ENCODE results near the gene TMEM81. TPM values are rescaled to one million over a fixed set of nuclear protein-coding genes. Genes with fewer than 3 reads are reported as not detected.

TMEM81 gene
- total RNA-seq, 1 experiment from 2014 or later, result 5.4 TPM

- ChIA-PET CTCF (no interaction called here), POLR2A (ENCODE audit: unreplicated experiment) (no interaction called here)
- Histone ChIP-seq H3K27ac (no peak overlapping the region), H3K27me3 (ENCODE audit: insufficient read depth, low read depth) (no peaks in the 10 kb centered on the region), H3K79me2 (ENCODE audit: low read depth) (no peaks in the 10 kb centered on the region), H3K9me2 (ENCODE audit: insufficient read depth) (no peaks in the 10 kb centered on the region), H3K36me3 (ENCODE audit: low read depth) (no peaks in the 10 kb centered on the region), H3K4me3 (no peak overlapping the region), H2AFZ (no peak overlapping the region), H3K4me2 (no peak overlapping the region), H3F3A (ENCODE audit: insufficient read depth, low read depth) (no peaks in the 10 kb centered on the region), H4K20me1 (ENCODE audit: insufficient read depth) (no peaks in the 10 kb centered on the region), H3K4me1 (replicated peaks; ENCODE audit: insufficient read depth) (no peaks in the 10 kb centered on the region), H3K9me3 (ENCODE audit: insufficient read depth, low read depth) (no peaks in the 10 kb centered on the region)
- TF ChIP-seq CTCF (conservative IDR thresholded peaks at IDR 0.05) (no peak), EZH2 (IDR thresholded peaks at IDR 0.05; ENCODE audit: low read depth) (no peak)
- BruUV-seq (replicated peaks), result no TSS peak
- no peak for DNase-seq
- intact Hi-C loops (cut with micrococcal nuclease; ENCODE audit: unreplicated experiment), result no loop called here
Observed at GRCh38 chr1:205077158-205077933, 6.9 kb downstream of the TMEM81 start.

GRCh38 chr1:205076245-205076761 is 8.0 kb downstream of the TMEM81 start:
- H3F3A ChIP-seq (ENCODE audit: insufficient read depth, low read depth), result no peaks in the 10 kb centered on the region
- POLR2A ChIA-PET (ENCODE audit: unreplicated experiment), result no interaction called here
- H3K27me3 ChIP-seq (ENCODE audit: insufficient read depth, low read depth), result no peaks in the 10 kb centered on the region
- H3K4me3 ChIP-seq, result no peak overlapping the region
- no peaks in the 10 kb centered on the region for H4K20me1 ChIP-seq (ENCODE audit: insufficient read depth)
- no peak overlapping the region for H3K4me2 ChIP-seq
- DNase-seq, result no peak
- intact Hi-C loops (cut with micrococcal nuclease; ENCODE audit: unreplicated experiment), result no loop called here
- CTCF ChIA-PET, result no interaction called here
- H3K9me3 ChIP-seq (ENCODE audit: insufficient read depth, low read depth), result no peaks in the 10 kb centered on the region
- TF ChIP-seq EZH2 (IDR thresholded peaks at IDR 0.05; ENCODE audit: low read depth) (no peak), CTCF (conservative IDR thresholded peaks at IDR 0.05) (no peak)
- no TSS peak for BruUV-seq (replicated peaks)
- no peaks in the 10 kb centered on the region for H3K9me2 ChIP-seq (ENCODE audit: insufficient read depth)
- H3K79me2 ChIP-seq (ENCODE audit: low read depth), result no peaks in the 10 kb centered on the region
- no peaks in the 10 kb centered on the region for H3K4me1 ChIP-seq (replicated peaks; ENCODE audit: insufficient read depth)
- H2AFZ ChIP-seq, result no peak overlapping the region
- H3K36me3 ChIP-seq (ENCODE audit: low read depth), result no peaks in the 10 kb centered on the region
- H3K27ac ChIP-seq, result no peak overlapping the region

GRCh38 chr1:205075642-205076155 is 8.6 kb downstream of the TMEM81 start:
- H3K9me2 ChIP-seq (ENCODE audit: insufficient read depth), result no peaks in the 10 kb centered on the region
- no peak overlapping the region for H3K4me2 ChIP-seq
- H3K4me1 ChIP-seq (replicated peaks; ENCODE audit: insufficient read depth), result no peaks in the 10 kb centered on the region
- no peaks in the 10 kb centered on the region for H3K9me3 ChIP-seq (ENCODE audit: insufficient read depth, low read depth)
- H3K27me3 ChIP-seq (ENCODE audit: insufficient read depth, low read depth), result no peaks in the 10 kb centered on the region
- ChIA-PET CTCF (no interaction called here), POLR2A (ENCODE audit: unreplicated experiment) (interaction anchor here (0.6 kb wide), 1 partner anchor 209 kb away, joined by 3 read pairs; no protein-coding TSS in a partner anchor)
- H3F3A ChIP-seq (ENCODE audit: insufficient read depth, low read depth), result no peaks in the 10 kb centered on the region
- no peaks in the 10 kb centered on the region for H3K36me3 ChIP-seq (ENCODE audit: low read depth)
- H4K20me1 ChIP-seq (ENCODE audit: insufficient read depth), result no peaks in the 10 kb centered on the region
- no peaks in the 10 kb centered on the region for H3K79me2 ChIP-seq (ENCODE audit: low read depth)
- no peak overlapping the region for H3K4me3 ChIP-seq
- no peak for DNase-seq
- no peak overlapping the region for H3K27ac ChIP-seq
- TF ChIP-seq CTCF (conservative IDR thresholded peaks at IDR 0.05) (no peak), EZH2 (IDR thresholded peaks at IDR 0.05; ENCODE audit: low read depth) (no peak)
- H2AFZ ChIP-seq, result no peak overlapping the region
- intact Hi-C loops (cut with micrococcal nuclease; ENCODE audit: unreplicated experiment), result no loop called here
- BruUV-seq (replicated peaks), result no TSS peak

All from PC-9 (cell line).